Neural progenitor cell (in vitro differentiated cells): ENCODE results near the gene JOSD2.

Source experiments
- EZH2 ChIP-seq: fragments of 200-600 bp; sonication (generic); IDR thresholded peaks from 2 replicates; pipeline ENCODE4 v1.6.1; 2017; ENCODE audit warnings: antibody characterized with exemption, mild to moderate bottlenecking, moderate library complexity
- TF ChIP-seq, protein P1 (sequence below): fragments of 200-600 bp; sonication (generic); IDR thresholded peaks from 2 replicates; pipeline ENCODE4 v1.5.1; 2017; ENCODE audit warnings: antibody characterized with exemption, mild to moderate bottlenecking

DNA sequence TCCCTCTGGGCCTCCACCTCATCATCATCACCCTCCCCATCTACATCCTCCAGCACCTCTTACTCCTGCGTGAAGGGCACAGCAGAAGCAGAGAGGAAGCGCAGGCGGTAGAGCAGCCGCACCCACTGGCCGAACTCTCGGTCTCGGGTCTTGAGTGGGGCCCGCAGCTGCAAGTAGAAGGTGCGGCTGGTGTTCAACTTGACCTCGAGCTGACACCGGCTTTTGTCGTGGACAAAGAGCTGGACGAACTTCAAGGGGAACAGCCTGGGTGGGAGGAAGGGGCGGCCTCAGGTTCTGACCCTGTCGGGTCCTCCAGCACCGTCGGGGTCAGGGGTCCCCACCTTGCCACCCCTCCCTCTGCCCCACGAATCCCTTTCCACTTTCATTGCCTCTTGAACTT lies 43.4 kb downstream of the JOSD2 start:
- TF ChIP-seq, protein P1, sequence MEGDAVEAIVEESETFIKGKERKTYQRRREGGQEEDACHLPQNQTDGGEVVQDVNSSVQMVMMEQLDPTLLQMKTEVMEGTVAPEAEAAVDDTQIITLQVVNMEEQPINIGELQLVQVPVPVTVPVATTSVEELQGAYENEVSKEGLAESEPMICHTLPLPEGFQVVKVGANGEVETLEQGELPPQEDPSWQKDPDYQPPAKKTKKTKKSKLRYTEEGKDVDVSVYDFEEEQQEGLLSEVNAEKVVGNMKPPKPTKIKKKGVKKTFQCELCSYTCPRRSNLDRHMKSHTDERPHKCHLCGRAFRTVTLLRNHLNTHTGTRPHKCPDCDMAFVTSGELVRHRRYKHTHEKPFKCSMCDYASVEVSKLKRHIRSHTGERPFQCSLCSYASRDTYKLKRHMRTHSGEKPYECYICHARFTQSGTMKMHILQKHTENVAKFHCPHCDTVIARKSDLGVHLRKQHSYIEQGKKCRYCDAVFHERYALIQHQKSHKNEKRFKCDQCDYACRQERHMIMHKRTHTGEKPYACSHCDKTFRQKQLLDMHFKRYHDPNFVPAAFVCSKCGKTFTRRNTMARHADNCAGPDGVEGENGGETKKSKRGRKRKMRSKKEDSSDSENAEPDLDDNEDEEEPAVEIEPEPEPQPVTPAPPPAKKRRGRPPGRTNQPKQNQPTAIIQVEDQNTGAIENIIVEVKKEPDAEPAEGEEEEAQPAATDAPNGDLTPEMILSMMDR, result no peak
- TF ChIP-seq EZH2, result no peak
